Measurements from ENCODE around the gene VN1R4. TPM values are rescaled to one million over a fixed set of nuclear protein-coding genes. Genes with fewer than 3 reads are reported as not detected.
"Not testable (repeated sequence)": the region's sequence is repeated elsewhere in the genome, so short reads cannot be mapped to it uniquely, and the experiment has no call there.

Gene VN1R4, protein sequence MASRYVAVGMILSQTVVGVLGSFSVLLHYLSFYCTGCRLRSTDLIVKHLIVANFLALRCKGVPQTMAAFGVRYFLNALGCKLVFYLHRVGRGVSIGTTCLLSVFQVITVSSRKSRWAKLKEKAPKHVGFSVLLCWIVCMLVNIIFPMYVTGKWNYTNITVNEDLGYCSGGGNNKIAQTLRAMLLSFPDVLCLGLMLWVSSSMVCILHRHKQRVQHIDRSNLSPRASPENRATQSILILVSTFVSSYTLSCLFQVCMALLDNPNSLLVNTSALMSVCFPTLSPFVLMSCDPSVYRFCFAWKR
- polyA plus RNA-seq (ENCODE audit: insufficient read length in 12 of 12) = not detected
- long read RNA-seq, donor 1 = 0 reads
- long read RNA-seq, donor 2 = 0 reads
- long read RNA-seq, donor 3 = 0 reads
- long read RNA-seq, donor 4 = 0 reads
- long read RNA-seq, donor 5 = 0 reads
- long read RNA-seq, donor 6 = 0 reads
- long read RNA-seq, donor 7 = 0 reads
- long read RNA-seq, donor 8 = 0 reads
- long read RNA-seq, donor 9 = 0 reads
- long read RNA-seq, donor 10 = 0 reads
- long read RNA-seq, donor 11 = 0 reads

DNA sequence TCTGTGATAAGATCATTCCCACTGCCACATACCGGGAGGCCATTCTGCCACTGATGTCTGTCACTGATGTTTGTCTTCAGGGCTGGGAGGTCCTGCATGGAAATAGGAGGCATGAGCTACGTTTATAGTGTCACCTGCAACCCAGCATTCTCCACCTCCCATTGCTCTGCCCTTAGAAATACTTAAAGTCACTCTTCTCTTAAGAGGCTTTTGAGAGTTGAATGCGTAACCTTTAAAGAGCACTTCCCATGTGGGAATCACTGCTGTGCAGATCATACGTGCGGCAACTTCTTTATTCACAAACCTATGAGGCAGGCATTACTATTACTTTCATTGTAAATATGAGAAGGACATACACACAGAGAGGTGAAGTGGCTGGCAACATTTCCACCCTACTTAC, at the start of gene VN1R4:
TSS of gene VN1R4 (minus strand) at position 101 of the 400 bp plus-strand sequence. CDS start at position 43, 58 bp downstream.
- not testable (repeated sequence) for DNase-seq

DNA sequence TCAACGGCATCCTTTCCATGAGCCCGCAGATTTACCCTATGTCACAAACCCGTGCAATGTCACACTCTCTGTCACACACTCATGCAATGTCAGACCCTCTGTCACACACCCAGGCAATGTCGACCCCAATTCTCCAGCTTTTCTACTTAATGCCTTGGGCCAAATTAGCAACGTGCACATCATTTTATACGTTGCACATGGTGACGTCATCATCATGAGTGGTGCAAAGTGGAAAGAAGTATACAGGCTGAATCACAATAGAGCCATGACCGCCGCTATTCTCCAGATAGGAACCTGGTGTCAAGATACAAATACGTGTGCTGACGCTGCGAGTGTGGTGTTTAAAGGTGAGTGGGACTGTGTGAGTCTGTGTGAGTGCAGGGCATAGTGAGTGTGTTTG, 44.4 kb upstream of the VN1R4 start:
- DNase-seq = no peak

DNA sequence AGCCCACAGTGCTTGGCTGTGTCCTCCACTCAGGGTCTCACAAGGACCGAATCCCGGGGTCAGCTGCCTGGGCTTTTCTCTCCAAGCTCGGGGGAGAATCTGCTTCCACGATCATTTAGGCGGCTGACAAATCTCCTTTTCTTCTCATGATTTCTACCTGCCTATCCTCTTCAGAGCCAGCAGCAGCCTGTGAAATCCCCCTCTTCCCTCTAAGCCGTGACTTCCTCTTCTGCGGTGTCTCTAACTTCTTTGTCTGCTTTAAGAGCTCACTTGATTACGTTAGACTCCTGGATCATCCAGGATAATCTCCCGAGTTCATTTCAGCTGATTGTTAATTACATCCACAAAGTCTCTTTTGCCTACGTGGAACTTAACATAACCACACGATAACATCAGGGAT, 43.5 kb upstream of the VN1R4 start:
- DNase-seq = no peak

DNA sequence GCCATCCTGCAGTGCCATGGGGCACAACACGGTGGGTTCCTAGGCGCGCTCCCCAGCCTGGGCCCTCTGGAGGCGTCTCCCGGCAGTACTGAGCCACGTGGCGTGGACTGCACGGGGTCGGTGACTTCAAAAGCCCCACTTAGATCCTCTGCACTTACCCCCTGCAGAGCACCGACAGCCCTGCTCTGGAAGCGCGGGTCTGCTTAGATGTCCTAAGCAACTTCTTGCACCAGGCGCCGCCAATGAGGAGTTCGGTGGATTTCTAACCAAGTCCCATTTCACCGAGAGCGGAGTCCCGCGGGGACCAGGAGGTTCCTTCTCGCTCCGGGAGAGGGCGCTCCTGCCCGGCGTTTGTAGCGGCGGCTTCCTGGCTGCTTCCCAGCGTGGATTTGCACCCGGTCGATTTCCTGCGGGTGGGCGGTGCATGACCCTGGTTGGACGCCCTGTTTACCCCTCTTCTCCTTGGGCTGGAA, 40.9 kb upstream of the VN1R4 start:
- peak; percentile 8 for DNase-seq

GRCh38 chr19:53301341-53301740, 33.8 kb upstream of the VN1R4 start:
- not testable (repeated sequence) for DNase-seq

DNA sequence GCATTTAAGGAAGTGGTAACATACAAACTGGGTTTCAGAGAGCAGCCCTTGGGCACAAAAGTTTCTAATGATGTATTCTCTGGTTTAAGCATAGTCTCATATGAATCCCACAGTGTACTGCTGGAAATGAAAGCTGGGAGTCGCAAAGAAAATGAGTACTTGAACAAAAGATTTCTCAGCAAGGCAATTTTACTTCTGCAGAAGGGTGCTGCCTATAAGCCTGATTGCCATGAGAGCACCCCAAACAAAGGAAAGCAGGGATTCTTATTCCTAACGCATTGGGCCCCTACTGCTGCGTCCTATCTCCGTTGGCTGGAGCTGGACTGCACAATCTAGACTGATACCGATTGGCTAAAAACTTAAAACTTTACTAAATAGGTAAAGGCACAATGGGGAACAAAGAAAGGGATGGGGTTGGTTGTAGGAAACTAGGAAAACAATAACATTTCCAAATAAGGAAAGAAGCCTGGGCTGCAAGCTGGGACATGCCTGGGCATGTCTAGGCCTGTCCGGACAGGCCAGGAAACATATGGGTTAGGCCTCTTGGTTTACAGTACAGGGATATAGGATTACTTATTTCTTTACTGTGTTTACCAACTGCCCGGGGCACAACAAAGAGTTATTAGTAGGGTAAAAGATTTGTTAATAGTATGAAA, 27.4 kb upstream of the VN1R4 start:
- DNase-seq = no peak

DNA sequence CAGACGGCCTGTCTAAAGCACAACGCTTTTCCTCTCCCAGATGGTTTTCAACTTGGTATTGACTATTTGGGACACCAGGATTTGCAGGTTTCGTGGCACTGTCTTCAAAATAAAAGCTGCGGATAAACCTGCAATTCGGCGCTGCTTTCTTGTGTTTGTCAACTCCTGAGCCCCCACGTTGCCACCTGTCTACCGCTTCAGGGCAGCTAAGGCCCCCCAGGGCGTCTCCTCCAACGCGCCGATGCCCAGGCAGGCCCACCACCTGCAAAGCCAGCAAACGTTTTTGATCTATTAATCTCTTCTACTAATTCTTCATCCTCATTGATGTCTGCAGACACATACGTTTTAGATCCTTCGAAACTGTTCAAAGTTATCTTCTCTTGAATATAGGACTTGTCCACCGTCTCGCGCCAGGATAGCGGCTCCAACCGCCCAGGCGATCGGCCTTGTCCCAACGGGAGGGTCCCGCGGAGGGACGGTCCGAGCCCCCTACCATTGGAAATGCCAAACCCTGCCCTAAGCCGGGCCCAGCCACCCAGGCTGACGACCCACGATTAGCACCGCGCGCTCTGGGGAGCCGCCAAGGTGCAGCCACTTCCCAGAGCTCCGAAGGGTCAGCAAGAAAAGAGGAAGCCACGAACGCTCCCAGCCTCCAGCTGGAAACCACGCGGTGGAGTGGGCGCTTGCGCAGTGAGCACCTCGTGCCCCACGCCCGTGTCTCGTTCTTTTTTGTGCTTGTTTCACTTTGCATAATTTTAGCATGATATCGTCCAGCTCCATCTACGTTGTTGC, 23.4 kb upstream of the VN1R4 start:
- no peak for DNase-seq

- no peak for DNase-seq
These were observed 17.6 kb upstream of the VN1R4 start for GRCh38 chr19:53285087-53285486.

DNA sequence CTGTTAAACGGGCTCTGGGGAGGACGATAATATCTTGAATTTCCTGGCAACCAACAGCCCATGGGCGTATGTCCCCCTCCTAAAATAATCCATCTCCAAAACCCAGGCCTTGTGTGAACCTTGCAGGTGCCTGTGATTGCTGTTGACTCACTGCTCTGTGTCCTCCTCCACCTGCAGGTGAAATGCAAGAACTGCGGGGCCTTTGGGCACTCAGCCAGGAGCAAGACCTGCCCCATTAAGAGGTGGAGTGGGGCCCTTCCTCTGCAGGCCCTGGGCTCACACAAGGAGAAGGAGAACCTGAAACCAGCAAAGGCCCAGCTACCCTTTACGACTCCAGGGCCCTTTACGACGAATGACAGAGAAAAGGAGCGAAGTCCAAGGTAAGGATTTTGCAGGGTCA, 14.4 kb upstream of the VN1R4 start:
- DNase-seq = not testable (repeated sequence)

- no peak for DNase-seq
These were observed 8.0 kb upstream of the VN1R4 start for GRCh38 chr19:53275480-53275879.

- DNase-seq = no peak
These were observed 4.5 kb upstream of the VN1R4 start for GRCh38 chr19:53272044-53272443.

DNA sequence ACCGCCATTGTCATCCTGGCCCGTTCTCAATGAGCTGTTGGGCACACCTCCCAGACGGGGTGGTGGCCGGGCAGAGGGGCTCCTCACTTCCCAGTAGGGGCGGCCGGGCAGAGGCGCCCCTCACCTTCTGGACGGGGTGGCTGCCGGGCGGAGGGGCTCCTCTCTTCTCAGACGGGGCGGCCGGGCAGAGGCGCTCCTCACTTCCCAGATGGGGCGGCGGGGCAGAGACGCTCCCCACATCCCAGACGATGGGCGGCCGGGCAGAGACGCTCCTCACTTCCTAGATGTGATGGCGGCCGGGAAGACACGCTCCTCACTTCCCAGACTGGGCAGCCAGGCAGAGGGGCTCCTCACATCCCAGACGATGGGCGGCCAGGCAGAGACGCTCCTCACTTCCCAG, 2.3 kb upstream of the VN1R4 start:
- not testable (repeated sequence) for DNase-seq

- DNase-seq = not testable (repeated sequence)
These were observed 9.7 kb downstream of the VN1R4 start, which contains the start of gene VN1R2 for GRCh38 chr19:53257715-53258342. Gene VN1R2, plus strand, starts transcription at chr19:53258292. Its CDS starts 84 bp downstream, at chr19:53258376.

DNA sequence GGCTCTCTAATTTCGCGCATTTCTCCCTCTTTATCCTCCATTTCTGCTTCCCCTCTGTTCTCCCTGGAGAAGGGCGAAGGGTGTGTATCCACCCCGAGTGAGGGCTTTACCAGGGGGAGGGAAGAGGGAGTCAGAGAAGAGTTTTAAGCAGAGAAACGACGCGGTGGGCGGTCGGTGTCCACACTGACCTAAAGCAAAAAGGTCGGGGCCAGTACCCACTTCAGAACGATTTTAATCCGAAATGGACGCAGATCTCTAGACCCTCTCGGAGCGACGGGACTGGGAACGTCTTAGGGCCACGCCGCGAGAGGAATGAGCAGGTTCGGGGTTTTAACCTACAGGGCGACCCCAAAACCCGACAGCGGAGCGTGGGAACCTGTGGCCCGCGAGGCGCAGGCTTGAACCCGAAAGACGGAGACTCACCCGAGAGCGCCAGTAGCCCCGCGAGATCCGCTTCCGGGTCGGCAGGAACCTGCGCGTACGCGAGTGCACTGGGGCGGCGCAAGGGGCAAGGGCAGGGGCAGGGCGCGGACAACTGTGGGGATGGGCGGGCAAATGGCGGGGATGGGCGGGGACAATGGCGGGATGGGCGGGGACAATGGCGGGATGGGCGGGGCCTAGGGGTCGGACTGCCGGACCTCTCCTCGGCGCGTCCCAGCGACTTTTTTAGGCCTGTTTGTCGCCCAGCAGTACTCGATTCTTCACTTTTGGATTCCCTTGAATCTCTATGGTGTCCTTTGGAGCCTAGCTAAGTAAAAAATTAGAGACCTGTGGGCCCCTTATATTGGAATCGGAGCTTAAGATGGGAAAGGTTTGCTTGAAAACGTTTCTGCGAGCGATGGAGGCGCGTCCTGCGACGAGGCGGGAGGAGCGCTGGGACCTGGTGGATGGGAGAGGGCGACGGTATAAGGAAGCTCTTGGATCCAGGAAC, 12.8 kb downstream of the VN1R4 start, which contains the start of gene ZNF677:
TSS of gene ZNF677 (minus strand) at position 463 of the 931 bp plus-strand sequence. CDS start 3,323 bp downstream, outside the sequence.
- peak; percentile 89 for DNase-seq

GRCh38 chr19:53246498-53246897, 21.0 kb downstream of the VN1R4 start:
- DNase-seq = no peak

GRCh38 chr19:53237114-53237777, 30.3 kb downstream of the VN1R4 start:
- no peak for DNase-seq

DNA sequence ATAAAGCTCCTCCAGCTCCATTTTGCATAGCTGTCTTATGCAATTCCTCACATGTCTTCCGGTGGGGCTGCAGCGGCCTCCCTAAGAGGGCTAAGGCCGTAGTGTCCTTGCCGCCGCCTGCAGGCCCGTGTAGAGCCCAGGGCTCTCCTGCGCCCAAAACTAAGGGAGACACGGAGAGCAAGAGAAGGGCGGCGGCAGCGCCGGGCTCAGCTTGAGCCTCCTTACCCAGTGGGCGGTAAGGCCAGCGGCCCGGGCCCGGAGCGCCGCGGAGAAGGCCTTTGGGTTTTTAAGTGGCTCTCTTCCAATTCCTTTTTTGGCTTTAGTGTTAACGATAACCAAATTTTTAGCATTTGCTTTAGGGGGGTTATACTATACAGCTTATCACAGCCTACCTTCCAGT, 42.9 kb downstream of the VN1R4 start:
- DNase-seq = no peak

- DNase-seq = not testable (repeated sequence)
These were observed 44.8 kb downstream of the VN1R4 start for GRCh38 chr19:53222716-53223115.
